Subcutaneous adipose tissue (tissue), 4 donors: ENCODE data around the gene C2CD2. TPM values are rescaled to one million over a fixed set of nuclear protein-coding genes. Genes with fewer than 3 reads are reported as not detected.

Source experiments
- total RNA-seq, 4 donors: library from RNA; depleted of rRNA; stranded (reverse); fragments of >200 nt; gene quantifications; one replicate each; pipeline ENCODE4 v1.1.0, GENCODE V29; 2016
- TF ChIP-seq, protein P1 (sequence below): fragments of 450-650 bp; IDR thresholded peaks from one replicate; pipeline ENCODE4 v1.5.1; 2016; ENCODE audit warnings: low read depth, mild to moderate bottlenecking, control low read depth, antibody characterized with exemption, moderate library complexity

C2CD2 gene
- total RNA-seq, 4 donors from 2014 or later: 84.1 to 151 (median 128) TPM

GRCh38 chr21:41954654-41955499, 1.1 kb upstream of the C2CD2 start:
- TF ChIP-seq, protein P1, sequence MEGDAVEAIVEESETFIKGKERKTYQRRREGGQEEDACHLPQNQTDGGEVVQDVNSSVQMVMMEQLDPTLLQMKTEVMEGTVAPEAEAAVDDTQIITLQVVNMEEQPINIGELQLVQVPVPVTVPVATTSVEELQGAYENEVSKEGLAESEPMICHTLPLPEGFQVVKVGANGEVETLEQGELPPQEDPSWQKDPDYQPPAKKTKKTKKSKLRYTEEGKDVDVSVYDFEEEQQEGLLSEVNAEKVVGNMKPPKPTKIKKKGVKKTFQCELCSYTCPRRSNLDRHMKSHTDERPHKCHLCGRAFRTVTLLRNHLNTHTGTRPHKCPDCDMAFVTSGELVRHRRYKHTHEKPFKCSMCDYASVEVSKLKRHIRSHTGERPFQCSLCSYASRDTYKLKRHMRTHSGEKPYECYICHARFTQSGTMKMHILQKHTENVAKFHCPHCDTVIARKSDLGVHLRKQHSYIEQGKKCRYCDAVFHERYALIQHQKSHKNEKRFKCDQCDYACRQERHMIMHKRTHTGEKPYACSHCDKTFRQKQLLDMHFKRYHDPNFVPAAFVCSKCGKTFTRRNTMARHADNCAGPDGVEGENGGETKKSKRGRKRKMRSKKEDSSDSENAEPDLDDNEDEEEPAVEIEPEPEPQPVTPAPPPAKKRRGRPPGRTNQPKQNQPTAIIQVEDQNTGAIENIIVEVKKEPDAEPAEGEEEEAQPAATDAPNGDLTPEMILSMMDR: no peak

DNA sequence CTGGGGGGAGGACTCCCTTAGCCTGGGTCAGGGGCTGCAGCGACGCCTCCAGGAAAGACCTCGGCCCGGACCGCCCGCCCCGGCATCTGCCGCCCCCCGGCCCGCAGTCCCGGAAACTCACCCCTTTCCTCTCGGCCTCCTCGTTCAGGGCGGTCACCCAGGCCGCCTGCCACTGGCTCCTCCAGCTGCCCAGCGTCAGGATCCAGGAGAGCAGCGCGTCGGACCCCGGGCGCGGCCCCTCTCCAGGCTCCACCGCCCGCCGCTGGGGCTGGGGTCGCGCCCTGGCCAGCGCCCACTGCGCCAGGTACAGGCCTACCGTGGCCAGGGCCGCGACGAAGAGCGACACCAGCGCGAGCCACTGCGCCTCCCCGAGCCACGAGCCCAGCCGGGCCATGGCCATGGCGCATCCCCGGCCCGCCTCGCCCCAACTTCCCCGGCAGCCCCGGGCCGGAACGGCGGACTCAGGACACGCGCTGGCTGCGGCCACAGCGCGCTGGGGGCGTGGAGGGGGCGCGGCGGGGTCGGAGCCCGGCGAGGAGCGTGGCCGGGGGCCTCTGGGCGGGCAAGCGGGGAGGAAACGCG, 478 bp downstream of the C2CD2 start:
- TF ChIP-seq, protein P1: no peak

DNA sequence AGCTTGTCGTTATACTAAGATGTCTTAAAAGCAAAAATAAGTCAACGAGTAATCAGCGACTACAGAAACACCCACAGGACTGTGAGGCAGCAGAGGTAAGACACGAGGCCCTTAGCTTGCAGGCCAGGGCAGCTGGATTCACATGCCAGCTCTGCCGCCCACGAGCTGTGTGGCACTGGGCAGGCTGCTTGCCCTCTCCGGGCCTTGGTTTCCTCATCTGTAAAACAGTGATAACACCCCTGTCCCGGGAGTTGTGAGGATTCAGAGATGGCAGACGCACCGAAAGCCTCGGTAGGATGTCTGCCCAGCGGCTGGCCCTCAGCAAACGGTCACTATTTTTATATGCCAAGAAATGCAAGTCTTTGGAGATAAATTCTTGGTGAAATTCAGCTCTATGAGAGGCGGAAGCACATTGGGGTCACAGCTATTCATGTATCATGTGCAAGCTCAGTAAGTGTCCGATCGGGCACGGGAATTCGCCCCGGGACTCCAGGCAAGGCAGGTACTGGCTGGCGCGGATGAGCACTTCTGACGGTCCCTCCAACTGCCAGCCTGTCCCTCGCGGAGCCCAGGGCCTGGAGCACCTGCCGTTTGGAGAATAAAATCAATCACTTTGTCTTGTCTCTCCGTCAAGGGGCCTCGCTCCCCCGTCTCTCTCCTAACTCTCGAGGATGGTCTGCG, 1.1 kb downstream of the C2CD2 start:
- TF ChIP-seq, protein P1: no peak

GRCh38 chr21:41951876-41952567, 1.8 kb downstream of the C2CD2 start:
- TF ChIP-seq, protein P1: no peak

DNA sequence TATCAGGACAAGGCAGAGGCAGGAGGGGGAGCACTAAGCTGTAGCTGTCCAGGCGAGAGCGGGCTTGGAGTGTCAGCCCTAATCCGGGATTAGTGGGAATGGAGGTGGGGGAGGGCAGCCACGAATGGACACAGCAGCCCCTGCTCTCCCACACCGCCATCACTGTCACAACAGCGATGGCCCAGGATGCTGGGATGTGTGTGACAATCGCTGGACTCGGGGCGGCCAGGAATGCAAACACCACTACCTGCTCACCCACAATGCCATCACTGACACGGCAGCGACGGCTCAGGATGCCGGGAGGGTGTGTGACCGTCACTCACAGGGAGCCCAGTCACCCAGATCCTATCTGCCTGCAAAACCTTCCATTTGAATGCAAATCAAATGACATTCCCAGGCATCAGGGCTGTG, 2.9 kb downstream of the C2CD2 start:
- TF ChIP-seq, protein P1: no peak

GRCh38 chr21:41948901-41949300, 4.9 kb downstream of the C2CD2 start:
- TF ChIP-seq, protein P1: no peak
